ENCODE results near the gene FNIP2.

GRCh38 chr4:158810487-158811215, 41.8 kb downstream of the FNIP2 start:
- TF ChIP-seq POLR2A (IDR thresholded peaks at IDR 0.05): no peak
- TF ChIP-seq CTCF (IDR thresholded peaks at IDR 0.05): no peak
- peak in 1 of 2 donors; percentile 69 for TF ChIP-seq POLR2AphosphoS5 (IDR thresholded peaks at IDR 0.05; ENCODE audit: insufficient read depth in 1 of 2, low read depth in 1 of 2)

Data from vagina (tissue), 2 donors.